GM12878 (cell line): Measurements from ENCODE around the gene CDK5RAP1. TPM values are rescaled to one million over a fixed set of nuclear protein-coding genes. Genes with fewer than 3 reads are reported as not detected.

Experiments
- ATAC-seq: fragments of 200-7000 bp; cut with Tn5 transposase; 3 replicates; pipeline ENCODE4 v1.9.1; 2020; ENCODE audit warnings: mild to moderate bottlenecking, moderate library complexity
- BruUV-seq: library from RNA; stranded (reverse); fragments of 400-500 nt; replicated peaks from 2 replicates; lab custom pipeline; 2021; lab: Mats Ljungman, UMichigan
- CTCF ChIA-PET: fragments of 300-600 bp; sonication (Branson Sonifier 250); formaldehyde crosslinking; extraction: SDS; loops from one replicate; lab custom pipeline; 2021; ENCODE audit warnings: inconsistent platforms; lab: Yijun Ruan, JAX
- POLR2A ChIA-PET: fragments of 350-600 bp; formaldehyde crosslinking; extraction: SDS; loops from one replicate; lab custom pipeline; 2021; ENCODE audit warnings: inconsistent platforms; lab: Charles Lee
- RAD21 ChIA-PET: fragments of 300-600 bp; sonication (Branson Sonifier 250); formaldehyde crosslinking; loops from one replicate; lab custom pipeline; 2023; ENCODE audit warnings: antibody characterized with exemption; ENCODE audit not compliant: unreplicated experiment; lab: Charles Lee
- SMC1A ChIA-PET: fragments of 300-600 bp; sonication (Branson Sonifier 250); formaldehyde crosslinking; loops from one replicate; lab custom pipeline; 2023; ENCODE audit not compliant: unreplicated experiment, uncharacterized antibody; lab: Charles Lee
- DNase-seq: peaks from one replicate; pipeline ENCODE4 v3.0.0-alpha.2; 2011; ENCODE audit warnings: low read depth, low spot score
- FAIRE-seq: peaks from 3 replicates; lab custom pipeline; 2011; peaks lifted over from hg19 to GRCh38; lab: Jason Lieb, UNC
- H2AFZ ChIP-seq: 2 replicates; pipeline ENCODE4 v1.6.0; 2011; ENCODE audit warnings: low read depth, low read length, control low read depth; ENCODE audit not compliant: control insufficient read depth
- H3K27ac ChIP-seq: 2 replicates; pipeline ENCODE4 v1.5.1; 2011; ENCODE audit warnings: control low read depth; ENCODE audit not compliant: control insufficient read depth, insufficient read depth
- H3K27me3 ChIP-seq, 2 experiments: replicated peaks in 1 of 2; 2 replicates each; pipeline versions ENCODE4 v1.6.0 to v1.6.1; 2011; ENCODE audit warnings: low read length in 1 of 2; ENCODE audit not compliant: control insufficient read depth in 2 of 2, insufficient read depth in 2 of 2
- H3K36me3 ChIP-seq, 2 experiments: 2 replicates each; pipeline ENCODE4 v1.5.1; 2011; ENCODE audit warnings: low read length in 1 of 2; ENCODE audit not compliant: control insufficient read depth in 2 of 2, insufficient read depth in 2 of 2
- H3K4me1 ChIP-seq: 2 replicates; pipeline ENCODE4 v1.6.1; 2011; ENCODE audit warnings: mild to moderate bottlenecking, low read length, moderate library complexity, mixed read lengths; ENCODE audit not compliant: control insufficient read depth, insufficient read depth
- H3K4me2 ChIP-seq: 2 replicates; pipeline ENCODE4 v1.6.0; 2011; ENCODE audit warnings: control low read depth; ENCODE audit not compliant: control insufficient read depth, insufficient read depth
- H3K4me3 ChIP-seq: fragments of 200-600 bp; sonication (generic); 2 replicates; pipeline ENCODE4 v1.5.1; 2016
- H3K79me2 ChIP-seq: 2 replicates; pipeline ENCODE4 v1.6.0; 2011; ENCODE audit warnings: low read length; ENCODE audit not compliant: control insufficient read depth, insufficient read depth
- H3K9ac ChIP-seq: 2 replicates; pipeline ENCODE4 v1.8.0; 2011; ENCODE audit warnings: low read length, control low read depth, mixed read lengths; ENCODE audit not compliant: control insufficient read depth, insufficient read depth
- H3K9me3 ChIP-seq: replicated peaks from 3 replicates; pipeline ENCODE4 v1.5.1; 2011; ENCODE audit warnings: mild to moderate bottlenecking, low read length; ENCODE audit not compliant: control insufficient read depth, insufficient read depth
- H4K20me1 ChIP-seq: 2 replicates; pipeline ENCODE4 v1.6.0; 2011; ENCODE audit not compliant: control insufficient read depth, insufficient read depth
- BCL11A ChIP-seq: IDR thresholded peaks from 2 replicates; pipeline ENCODE4 v1.6.1; 2011; ENCODE audit warnings: low read depth, low read length
- CBX3 ChIP-seq: fragments of 200-600 bp; sonication (generic); IDR thresholded peaks from 2 replicates; pipeline ENCODE4 v1.6.1; 2016; ENCODE audit warnings: low read depth, borderline replicate concordance
- CEBPB ChIP-seq, 2 experiments: fragments of 150-350 bp in 1 of 2; IDR thresholded peaks; 2 replicates each; pipeline ENCODE4 v1.6.1; 2012 to 2014; ENCODE audit warnings: low read depth in 2 of 2, low read length in 2 of 2, borderline replicate concordance in 1 of 2, inconsistent platforms in 1 of 2
- CREM ChIP-seq: IDR thresholded peaks from 2 replicates; pipeline ENCODE4 v1.6.1; 2014; ENCODE audit warnings: antibody characterized with exemption, low read depth
- FOXK2 ChIP-seq: fragments of 450-650 bp; IDR thresholded peaks from 2 replicates; pipeline ENCODE4 v1.6.1; 2017; ENCODE audit warnings: mild to moderate bottlenecking, moderate library complexity
- JUND ChIP-seq: IDR thresholded peaks from 2 replicates; pipeline ENCODE4 v1.6.1; 2012; ENCODE audit warnings: low read depth, mild to moderate bottlenecking, low read length, improper control_type of control experiment, moderate library complexity
- KLF5 ChIP-seq: fragments of 450-650 bp; IDR thresholded peaks from 2 replicates; pipeline ENCODE4 v1.6.1; 2014; ENCODE audit warnings: mild to moderate bottlenecking; ENCODE audit not compliant: partially characterized antibody
- NFYA ChIP-seq: IDR thresholded peaks from 2 replicates; pipeline ENCODE4 v1.6.1; 2011; ENCODE audit warnings: low read depth, mild to moderate bottlenecking, low read length, improper control_type of control experiment, borderline replicate concordance
- POLR2AphosphoS2 ChIP-seq: IDR thresholded peaks from 2 replicates; pipeline ENCODE4 v1.6.1; 2011; ENCODE audit warnings: low read depth, mild to moderate bottlenecking, low read length, improper control_type of control experiment, moderate library complexity
- SMC3 ChIP-seq: IDR thresholded peaks from 2 replicates; pipeline ENCODE4 v1.6.1; 2011; ENCODE audit warnings: low read length, improper control_type of control experiment, borderline replicate concordance
- SP1 ChIP-seq: IDR thresholded peaks from one replicate; pipeline ENCODE4 v1.6.1; 2011; ENCODE audit warnings: low read depth, low read length
- YBX1 ChIP-seq: fragments of 450-650 bp; IDR thresholded peaks from 2 replicates; pipeline ENCODE4 v1.6.1; 2016; ENCODE audit warnings: antibody characterized with exemption
- ZNF622 ChIP-seq: fragments of 450-650 bp; IDR thresholded peaks from 2 replicates; pipeline ENCODE4 v1.6.1; 2017; ENCODE audit warnings: mild to moderate bottlenecking, inconsistent platforms
- WGBS: methylation state at CpG from one replicate; pipeline ENCODE4 v1.1.6; 2016; ENCODE audit warnings: low lambda C conversion rate; ENCODE audit not compliant: insufficient replicate concordance, insufficient coverage; ENCODE audit errors: missing lambda C conversion rate; 5-methylcytosine and 5-hydroxymethylcytosine counted together
- in situ Hi-C: fragments of 300-500 bp; cut with MboI; formaldehyde crosslinking; loops from 9 replicates; pipeline ENCODE4 v1.14.3; 2018; ENCODE audit warnings: mixed read lengths
- intact Hi-C: fragments of 100-400 bp; cut with micrococcal nuclease; formaldehyde crosslinking; loops from one replicate; pipeline ENCODE4 v1.14.2; 2022; ENCODE audit not compliant: unreplicated experiment
- polyA plus RNA-seq, 11 experiments: library from polyadenylated mRNA; depleted of rRNA in 4 of 11; unstranded in 6 of 11; stranded (reverse) in 5 of 11; fragments of >200 nt; fragmentation: Nextera tagmentation in 4 of 11; fragmentation: Illumina TruSeq in 1 of 11; extraction: Ambion mirVana in 4 of 11; extraction: Trizol in 1 of 11; gene quantifications; 1 replicate in 1 of 11; 2 replicates in 10 of 11; pipeline versions ENCODE4 v1.2.1 to v1.2.3, GENCODE V29; 2011 to 2016; ENCODE audit warnings: inconsistent platforms in 2 of 11, missing spikeins in 2 of 11, low read depth in 1 of 11
- total RNA-seq, 4 experiments: library from RNA; depleted of rRNA in 3 of 4; stranded (reverse); fragments of >200 nt in 3 of 4; fragmentation: Illumina TruSeq in 1 of 4; extraction: Trizol in 1 of 4; gene quantifications; 2 replicates each; pipeline versions ENCODE4 v1.2.1 to v1.2.3, GENCODE V29; 2013 to 2021
- TF ChIP-seq, protein P1 (sequence below): fragments of 450-650 bp; IDR thresholded peaks from 2 replicates; pipeline ENCODE4 v1.6.1; 2018; ENCODE audit warnings: borderline replicate concordance, mild to moderate bottlenecking; ENCODE audit not compliant: partially characterized antibody
- TF ChIP-seq, protein P2 (sequence below): IDR thresholded peaks from 2 replicates; pipeline ENCODE4 v1.6.1; 2011; ENCODE audit warnings: mild to moderate bottlenecking, low read depth, low read length, moderate library complexity; ENCODE audit not compliant: insufficient replicate concordance
- TF ChIP-seq, protein P3 (sequence below): IDR thresholded peaks from 2 replicates; pipeline ENCODE4 v1.6.1; 2012; ENCODE audit warnings: improper control_type of control experiment, low read depth, low read length; ENCODE audit not compliant: insufficient replicate concordance

CDK5RAP1 gene
- total and polyA plus RNA-seq, 10 of the 15 experiments (the other 5 are each of a cell fraction or from before 2014, with no cell fraction given) = 30.4 to 67.6 (median 38.8) TPM

DNA sequence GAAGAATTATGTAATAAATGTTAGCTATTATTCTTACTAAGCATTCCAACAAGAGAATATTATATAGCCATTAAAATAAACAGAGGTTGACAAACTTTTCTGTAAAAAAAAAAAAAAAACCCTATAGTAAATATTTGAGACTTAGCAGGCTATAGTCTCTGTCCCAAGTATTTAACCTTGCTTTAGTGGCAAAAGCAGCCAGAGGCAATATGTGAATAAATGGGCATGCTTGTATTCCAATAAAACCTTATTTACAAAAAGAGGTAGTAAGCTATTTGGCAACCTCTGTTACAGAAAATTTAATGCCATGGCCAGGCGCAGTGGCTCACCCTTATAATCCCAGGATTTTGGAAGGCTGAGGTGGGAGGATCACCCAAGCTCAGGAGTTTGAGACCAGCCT lies 14.6 kb downstream of the CDK5RAP1 start (continued):
- TF ChIP-seq, protein P1, sequence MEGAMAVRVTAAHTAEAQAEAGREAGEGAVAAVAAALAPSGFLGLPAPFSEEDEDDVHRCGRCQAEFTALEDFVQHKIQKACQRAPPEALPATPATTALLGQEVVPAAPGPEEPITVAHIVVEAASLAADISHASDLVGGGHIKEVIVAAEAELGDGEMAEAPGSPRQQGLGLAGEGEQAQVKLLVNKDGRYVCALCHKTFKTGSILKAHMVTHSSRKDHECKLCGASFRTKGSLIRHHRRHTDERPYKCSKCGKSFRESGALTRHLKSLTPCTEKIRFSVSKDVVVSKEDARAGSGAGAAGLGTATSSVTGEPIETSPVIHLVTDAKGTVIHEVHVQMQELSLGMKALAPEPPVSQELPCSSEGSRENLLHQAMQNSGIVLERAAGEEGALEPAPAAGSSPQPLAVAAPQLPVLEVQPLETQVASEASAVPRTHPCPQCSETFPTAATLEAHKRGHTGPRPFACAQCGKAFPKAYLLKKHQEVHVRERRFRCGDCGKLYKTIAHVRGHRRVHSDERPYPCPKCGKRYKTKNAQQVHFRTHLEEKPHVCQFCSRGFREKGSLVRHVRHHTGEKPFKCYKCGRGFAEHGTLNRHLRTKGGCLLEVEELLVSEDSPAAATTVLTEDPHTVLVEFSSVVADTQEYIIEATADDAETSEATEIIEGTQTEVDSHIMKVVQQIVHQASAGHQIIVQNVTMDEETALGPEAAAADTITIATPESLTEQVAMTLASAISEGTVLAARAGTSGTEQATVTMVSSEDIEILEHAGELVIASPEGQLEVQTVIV = no peak
- TF ChIP-seq YBX1 = no peak
- no peak for TF ChIP-seq CREM
- no peak for TF ChIP-seq FOXK2
- no peak for TF ChIP-seq SMC3
- TF ChIP-seq SP1 = no peak
- no peak for TF ChIP-seq JUND

DNA sequence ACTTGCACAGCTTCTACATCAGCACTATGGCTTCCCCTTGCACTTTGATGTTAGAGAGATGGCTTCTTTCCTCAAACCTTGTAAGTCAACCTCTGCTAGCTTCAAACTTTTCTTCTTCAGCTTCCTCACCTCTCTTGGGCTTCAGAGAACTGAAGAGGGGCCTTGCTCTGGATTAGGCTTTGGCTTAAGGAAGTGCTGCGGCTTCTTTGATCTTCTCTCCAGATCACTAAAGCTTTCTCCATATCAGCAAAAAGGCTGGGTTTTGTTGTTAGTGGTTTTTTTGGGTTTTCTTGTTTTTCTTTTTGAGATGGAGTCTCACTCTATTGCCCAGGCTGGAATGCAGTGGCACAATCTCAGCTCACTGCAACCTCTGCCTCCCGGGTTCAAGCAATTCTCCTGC lies 24.0 kb downstream of the CDK5RAP1 start:
- H3K36me3 ChIP-seq = peaks cover 4 to 8% of the 10 kb centered on the region in 2 experiments; a peak in 3 of 4 replicates
- ChIA-PET POLR2A (no interaction called here), CTCF (no interaction called here), RAD21 (no interaction called here), SMC1A (interaction anchor here (1.3 kb wide), 1 partner anchor 8 kb away, joined by 3 read pairs; no protein-coding TSS in a partner anchor)
- FAIRE-seq (no peak), DNase-seq (no peak), ATAC-seq (no peak)
- H3K9me3 ChIP-seq = no peaks in the 10 kb centered on the region
- no peak overlapping the region for H3K9ac ChIP-seq
- no peak overlapping the region for H3K4me2 ChIP-seq
- H2AFZ ChIP-seq = no peak overlapping the region
- no peaks in the 10 kb centered on the region for H3K27me3 ChIP-seq
- in situ Hi-C loops (no loop called here), intact Hi-C loops (no loop called here)
- no peak overlapping the region for H3K4me3 ChIP-seq
- H4K20me1 ChIP-seq = no peaks in the 10 kb centered on the region
- no peaks in the 10 kb centered on the region for H3K79me2 ChIP-seq
- no TSS peak for BruUV-seq
- 100% methylated on average over 2 of the region's 2 CpGs for WGBS
- H3K27ac ChIP-seq = no peak overlapping the region
- H3K4me1 ChIP-seq = no peaks in the 10 kb centered on the region
- TF ChIP-seq CBX3 = no peak
- TF ChIP-seq KLF5 = no peak
- TF ChIP-seq NFYA = no peak
- TF ChIP-seq, protein P2, sequence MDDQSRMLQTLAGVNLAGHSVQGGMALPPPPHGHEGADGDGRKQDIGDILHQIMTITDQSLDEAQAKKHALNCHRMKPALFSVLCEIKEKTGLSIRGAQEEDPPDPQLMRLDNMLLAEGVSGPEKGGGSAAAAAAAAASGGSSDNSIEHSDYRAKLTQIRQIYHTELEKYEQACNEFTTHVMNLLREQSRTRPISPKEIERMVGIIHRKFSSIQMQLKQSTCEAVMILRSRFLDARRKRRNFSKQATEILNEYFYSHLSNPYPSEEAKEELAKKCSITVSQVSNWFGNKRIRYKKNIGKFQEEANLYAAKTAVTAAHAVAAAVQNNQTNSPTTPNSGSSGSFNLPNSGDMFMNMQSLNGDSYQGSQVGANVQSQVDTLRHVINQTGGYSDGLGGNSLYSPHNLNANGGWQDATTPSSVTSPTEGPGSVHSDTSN = no peak
- TF ChIP-seq POLR2AphosphoS2 = no peak
- TF ChIP-seq, protein P3, sequence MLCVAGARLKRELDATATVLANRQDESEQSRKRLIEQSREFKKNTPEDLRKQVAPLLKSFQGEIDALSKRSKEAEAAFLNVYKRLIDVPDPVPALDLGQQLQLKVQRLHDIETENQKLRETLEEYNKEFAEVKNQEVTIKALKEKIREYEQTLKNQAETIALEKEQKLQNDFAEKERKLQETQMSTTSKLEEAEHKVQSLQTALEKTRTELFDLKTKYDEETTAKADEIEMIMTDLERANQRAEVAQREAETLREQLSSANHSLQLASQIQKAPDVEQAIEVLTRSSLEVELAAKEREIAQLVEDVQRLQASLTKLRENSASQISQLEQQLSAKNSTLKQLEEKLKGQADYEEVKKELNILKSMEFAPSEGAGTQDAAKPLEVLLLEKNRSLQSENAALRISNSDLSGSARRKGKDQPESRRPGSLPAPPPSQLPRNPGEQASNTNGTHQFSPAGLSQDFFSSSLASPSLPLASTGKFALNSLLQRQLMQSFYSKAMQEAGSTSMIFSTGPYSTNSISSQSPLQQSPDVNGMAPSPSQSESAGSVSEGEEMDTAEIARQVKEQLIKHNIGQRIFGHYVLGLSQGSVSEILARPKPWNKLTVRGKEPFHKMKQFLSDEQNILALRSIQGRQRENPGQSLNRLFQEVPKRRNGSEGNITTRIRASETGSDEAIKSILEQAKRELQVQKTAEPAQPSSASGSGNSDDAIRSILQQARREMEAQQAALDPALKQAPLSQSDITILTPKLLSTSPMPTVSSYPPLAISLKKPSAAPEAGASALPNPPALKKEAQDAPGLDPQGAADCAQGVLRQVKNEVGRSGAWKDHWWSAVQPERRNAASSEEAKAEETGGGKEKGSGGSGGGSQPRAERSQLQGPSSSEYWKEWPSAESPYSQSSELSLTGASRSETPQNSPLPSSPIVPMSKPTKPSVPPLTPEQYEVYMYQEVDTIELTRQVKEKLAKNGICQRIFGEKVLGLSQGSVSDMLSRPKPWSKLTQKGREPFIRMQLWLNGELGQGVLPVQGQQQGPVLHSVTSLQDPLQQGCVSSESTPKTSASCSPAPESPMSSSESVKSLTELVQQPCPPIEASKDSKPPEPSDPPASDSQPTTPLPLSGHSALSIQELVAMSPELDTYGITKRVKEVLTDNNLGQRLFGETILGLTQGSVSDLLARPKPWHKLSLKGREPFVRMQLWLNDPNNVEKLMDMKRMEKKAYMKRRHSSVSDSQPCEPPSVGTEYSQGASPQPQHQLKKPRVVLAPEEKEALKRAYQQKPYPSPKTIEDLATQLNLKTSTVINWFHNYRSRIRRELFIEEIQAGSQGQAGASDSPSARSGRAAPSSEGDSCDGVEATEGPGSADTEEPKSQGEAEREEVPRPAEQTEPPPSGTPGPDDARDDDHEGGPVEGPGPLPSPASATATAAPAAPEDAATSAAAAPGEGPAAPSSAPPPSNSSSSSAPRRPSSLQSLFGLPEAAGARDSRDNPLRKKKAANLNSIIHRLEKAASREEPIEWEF = no peak
- TF ChIP-seq CEBPB (IDR thresholded peaks at IDR 0.05; ENCODE audit: borderline replicate concordance in 1 of 2, low read depth in 2 of 2, low read length in 2 of 2) = no peak
- no peak for TF ChIP-seq BCL11A
- TF ChIP-seq ZNF622 = no peak
